ENCODE results near the gene TIAM1.

The TIAM1 gene

GRCh38 chr21:31279214-31279613 lies 64.8 kb downstream of the TIAM1 start:
- no peak for TF ChIP-seq CTCF (IDR thresholded peaks at IDR 0.05; ENCODE audit: low read depth, low read length, poor library complexity, severe bottlenecking)
- TF ChIP-seq EZH2phosphoT487 (IDR thresholded peaks at IDR 0.05; ENCODE audit: borderline replicate concordance, low read length) = no peak
- H3K4me1 ChIP-seq (ENCODE audit: control insufficient read depth, low read length) = no peaks in the 10 kb centered on the region
- H3K4me3 ChIP-seq (ENCODE audit: low read length) = no peak overlapping the region
- H3F3A ChIP-seq (ENCODE audit: control insufficient read depth, insufficient read depth) = no peaks in the 10 kb centered on the region
- H3K27me3 ChIP-seq (ENCODE audit: control insufficient read depth, low read length) = no peaks in the 10 kb centered on the region
- H3K27ac ChIP-seq (ENCODE audit: low read depth, low read length) = no peak overlapping the region
- H3K36me3 ChIP-seq (ENCODE audit: control insufficient read depth, low read length) = no peaks in the 10 kb centered on the region
- no peak overlapping the region for H3K4me2 ChIP-seq (ENCODE audit: low read length)
- no peaks in the 10 kb centered on the region for H3K9me2 ChIP-seq (replicated peaks; ENCODE audit: control insufficient read depth, low read length)
- no peaks in the 10 kb centered on the region for H3K9me3 ChIP-seq (ENCODE audit: control insufficient read depth, insufficient read depth, low read length)
- no peaks in the 10 kb centered on the region for H3K79me2 ChIP-seq (ENCODE audit: control insufficient read depth, low read length)
- H4K20me1 ChIP-seq (ENCODE audit: control insufficient read depth, insufficient read depth, low read depth, low read length) = no peaks in the 10 kb centered on the region

GRCh38 chr21:31278511-31279130 lies 65.4 kb downstream of the TIAM1 start:
- Histone ChIP-seq H4K20me1 (ENCODE audit: control insufficient read depth, insufficient read depth, low read depth, low read length) (no peaks in the 10 kb centered on the region), H3K79me2 (ENCODE audit: control insufficient read depth, low read length) (no peaks in the 10 kb centered on the region), H3K36me3 (ENCODE audit: control insufficient read depth, low read length) (no peaks in the 10 kb centered on the region), H3F3A (ENCODE audit: control insufficient read depth, insufficient read depth) (no peaks in the 10 kb centered on the region), H3K27ac (ENCODE audit: low read depth, low read length) (no peak overlapping the region), H3K9me2 (replicated peaks; ENCODE audit: control insufficient read depth, low read length) (no peaks in the 10 kb centered on the region), H3K9me3 (ENCODE audit: control insufficient read depth, insufficient read depth, low read length) (no peaks in the 10 kb centered on the region), H3K27me3 (ENCODE audit: control insufficient read depth, low read length) (no peaks in the 10 kb centered on the region), H3K4me3 (ENCODE audit: low read length) (no peak overlapping the region), H3K4me2 (ENCODE audit: low read length) (no peak overlapping the region), H3K4me1 (ENCODE audit: control insufficient read depth, low read length) (no peaks in the 10 kb centered on the region)
- no peak for TF ChIP-seq CTCF (IDR thresholded peaks at IDR 0.05; ENCODE audit: low read depth, low read length, poor library complexity, severe bottlenecking)
- no peak for TF ChIP-seq EZH2phosphoT487 (IDR thresholded peaks at IDR 0.05; ENCODE audit: borderline replicate concordance, low read length)

GRCh38 chr21:31276663-31277062 lies 67.4 kb downstream of the TIAM1 start:
- Histone ChIP-seq H3K36me3 (ENCODE audit: control insufficient read depth, low read length) (no peaks in the 10 kb centered on the region), H3K27ac (ENCODE audit: low read depth, low read length) (no peak overlapping the region), H3K27me3 (ENCODE audit: control insufficient read depth, low read length) (no peaks in the 10 kb centered on the region), H3F3A (ENCODE audit: control insufficient read depth, insufficient read depth) (no peaks in the 10 kb centered on the region), H3K4me1 (ENCODE audit: control insufficient read depth, low read length) (no peaks in the 10 kb centered on the region), H3K4me3 (ENCODE audit: low read length) (no peak overlapping the region), H3K4me2 (ENCODE audit: low read length) (no peak overlapping the region), H3K79me2 (ENCODE audit: control insufficient read depth, low read length) (no peaks in the 10 kb centered on the region), H3K9me3 (ENCODE audit: control insufficient read depth, insufficient read depth, low read length) (no peaks in the 10 kb centered on the region), H3K9me2 (replicated peaks; ENCODE audit: control insufficient read depth, low read length) (no peaks in the 10 kb centered on the region), H4K20me1 (ENCODE audit: control insufficient read depth, insufficient read depth, low read depth, low read length) (no peaks in the 10 kb centered on the region)
- TF ChIP-seq CTCF (IDR thresholded peaks at IDR 0.05; ENCODE audit: low read depth, low read length, poor library complexity, severe bottlenecking) (no peak), EZH2phosphoT487 (IDR thresholded peaks at IDR 0.05; ENCODE audit: borderline replicate concordance, low read length) (no peak)

All from DOHH2 (cell line).